ENCODE results near the gene FRMD6. TPM values are rescaled to one million over a fixed set of nuclear protein-coding genes. Genes with fewer than 3 reads are reported as not detected.

Gene FRMD6
- total RNA-seq, 4 donors from 2014 or later = 97.4 to 199 (median 134) TPM

- H3K4me1 ChIP-seq = peaks cover 5% of the 10 kb centered on the region in 2 donors
- no peaks in the 10 kb centered on the region for H3K27me3 ChIP-seq
- TF ChIP-seq POLR2A (IDR thresholded peaks at IDR 0.05) (no peak), CTCF (IDR thresholded peaks at IDR 0.05) (no peak)
- no peak overlapping the region for H3K27ac ChIP-seq
- no peaks in the 10 kb centered on the region for H3K36me3 ChIP-seq
- H3K4me3 ChIP-seq = no peak overlapping the region
- H3K9me3 ChIP-seq = no peaks in the 10 kb centered on the region
- no peak for DNase-seq
- intact Hi-C loops (cut with DNase I; ENCODE audit: low total_unique reads) = no loop called here
These were observed 31.7 kb upstream of the FRMD6 start for GRCh38 chr14:51620056-51620455.

- Histone ChIP-seq H3K4me1 (peaks cover 5% of the 10 kb centered on the region in 2 donors), H3K27ac (no peak overlapping the region), H3K4me3 (no peak overlapping the region), H3K27me3 (no peaks in the 10 kb centered on the region), H3K9me3 (no peaks in the 10 kb centered on the region), H3K36me3 (no peaks in the 10 kb centered on the region)
- no peak for TF ChIP-seq CTCF (IDR thresholded peaks at IDR 0.05)
- no peak for TF ChIP-seq POLR2A (IDR thresholded peaks at IDR 0.05)
- intact Hi-C loops (cut with DNase I; ENCODE audit: low total_unique reads) = no loop called here
- DNase-seq = no peak
These were observed 30.1 kb upstream of the FRMD6 start for GRCh38 chr14:51621654-51622053.

- H3K9me3 ChIP-seq = no peaks in the 10 kb centered on the region
- H3K4me1 ChIP-seq = peaks cover 0 to 5% of the 10 kb centered on the region in 2 donors
- intact Hi-C loops (cut with DNase I; ENCODE audit: low total_unique reads) = no loop called here
- no peak for DNase-seq
- no peak overlapping the region for H3K4me3 ChIP-seq
- TF ChIP-seq POLR2A (IDR thresholded peaks at IDR 0.05) = no peak
- TF ChIP-seq CTCF (IDR thresholded peaks at IDR 0.05) = no peak
- no peak overlapping the region for H3K27ac ChIP-seq
- no peaks in the 10 kb centered on the region for H3K36me3 ChIP-seq
- no peaks in the 10 kb centered on the region for H3K27me3 ChIP-seq
These were observed 29.3 kb upstream of the FRMD6 start for GRCh38 chr14:51622376-51622775.

GRCh38 chr14:51624955-51625569, 26.6 kb upstream of the FRMD6 start:
- Histone ChIP-seq H3K36me3 (no peaks in the 10 kb centered on the region), H3K4me3 (no peak overlapping the region), H3K4me1 (no peaks in the 10 kb centered on the region), H3K9me3 (no peaks in the 10 kb centered on the region), H3K27me3 (no peaks in the 10 kb centered on the region), H3K27ac (no peak overlapping the region)
- intact Hi-C loops (cut with DNase I; ENCODE audit: low total_unique reads) = no loop called here
- no peak for TF ChIP-seq CTCF (IDR thresholded peaks at IDR 0.05)
- TF ChIP-seq POLR2A (IDR thresholded peaks at IDR 0.05) = no peak
- no peak for DNase-seq

- TF ChIP-seq POLR2A (IDR thresholded peaks at IDR 0.05) = no peak
- TF ChIP-seq CTCF (IDR thresholded peaks at IDR 0.05) = no peak
- Histone ChIP-seq H3K27ac (peak overlapping the region in 1 of 2 donors; percentile 43), H3K4me1 (no peaks in the 10 kb centered on the region), H3K9me3 (no peaks in the 10 kb centered on the region), H3K27me3 (no peaks in the 10 kb centered on the region), H3K4me3 (no peak overlapping the region), H3K36me3 (no peaks in the 10 kb centered on the region)
- intact Hi-C loops (cut with DNase I; ENCODE audit: low total_unique reads) = no loop called here
- no peak for DNase-seq
These were observed 25.5 kb upstream of the FRMD6 start for GRCh38 chr14:51626185-51626584.

Measured in uterus (tissue), 4 donors.